NB4 (cell line): ENCODE results near the gene HAND1.

Source experiments
- CTCF ChIP-seq: IDR thresholded peaks from one replicate; pipeline ENCODE4 v1.5.1; 2012; ENCODE audit warnings: low read depth, low read length
- MYC ChIP-seq: IDR thresholded peaks from 2 replicates; pipeline ENCODE4 v1.6.1; 2011; ENCODE audit warnings: low read depth, low read length

- no peak for TF ChIP-seq CTCF
- TF ChIP-seq MYC, result no peak
Measured at GRCh38 chr5:154446195-154447088, 31.6 kb downstream of the HAND1 start.
